HCT116 (cell line): ENCODE results near the gene AUTS2. TPM values are rescaled to one million over a fixed set of nuclear protein-coding genes. Genes with fewer than 3 reads are reported as not detected.

Experiments
- ATAC-seq: fragments of 200-7000 bp; cut with Tn5 transposase; 2 replicates; pipeline ENCODE4 v1.9.1; 2020; ENCODE audit warnings: mild to moderate bottlenecking, moderate library complexity
- BruUV-seq: library from RNA; stranded (reverse); fragments of 400-500 nt; replicated peaks from 2 replicates; lab custom pipeline; 2021; lab: Mats Ljungman, UMichigan
- CTCF ChIA-PET: fragments of 300-600 bp; sonication (Branson Sonifier 250); formaldehyde crosslinking; loops from one replicate; lab custom pipeline; 2021; ENCODE audit warnings: antibody characterized with exemption; lab: Charles Lee
- POLR2A ChIA-PET: fragments of 300-600, 350-600 bp; sonication (Branson Sonifier 250); formaldehyde crosslinking; loops from one replicate; lab custom pipeline; 2021; ENCODE audit warnings: antibody characterized with exemption; lab: Charles Lee
- RAD21 ChIA-PET, 2 experiments: fragments of 300-600 bp; sonication (Branson Sonifier 250); formaldehyde crosslinking; loops; one replicate each; lab custom pipeline; 2023; ENCODE audit warnings: low total read pairs in 2 of 2; ENCODE audit not compliant: uncharacterized antibody in 2 of 2, unreplicated experiment in 2 of 2, low non-redundant PET in 1 of 2; lab: Charles Lee
- DNase-seq: peaks from one replicate; pipeline ENCODE4 v3.0.0-alpha.2; 2010; ENCODE audit warnings: low read depth, low spot score
- H2AFZ ChIP-seq: fragments of 200-600 bp; shearing (Covaris generic), sonication (generic); 2 replicates; pipeline ENCODE4 v1.6.1; 2017; ENCODE audit warnings: low read depth, mixed run types, mixed read lengths, antibody characterized with exemption, low read length; ENCODE audit not compliant: poor library complexity, severe bottlenecking
- H3K27ac ChIP-seq: 2 replicates; pipeline ENCODE4 v1.5.1; 2012; ENCODE audit warnings: low read depth, low read length
- H3K27me3 ChIP-seq: fragments of 200-600 bp; sonication (generic); 2 replicates; pipeline ENCODE4 v1.6.1; 2016; ENCODE audit warnings: mixed run types, low read length, mixed read lengths; ENCODE audit not compliant: insufficient read depth
- H3K36me3 ChIP-seq, 2 experiments: fragments of 200-500 bp in 1 of 2; fragments of 200-600 bp in 1 of 2; sonication (Bioruptor generic) in 1 of 2; sonication (generic) in 1 of 2; 2 replicates each; pipeline versions ENCODE4 v1.5.1 to v1.6.1; 2014 to 2016; ENCODE audit warnings: low read length in 2 of 2, inconsistent platforms in 1 of 2, mixed read lengths in 1 of 2, mixed run types in 1 of 2; ENCODE audit not compliant: insufficient read depth in 2 of 2, control insufficient read depth in 1 of 2
- H3K4me1 ChIP-seq, 2 experiments: fragments of 200-600 bp in 1 of 2; sonication (generic) in 1 of 2; 2 replicates each; pipeline versions ENCODE4 v1.5.1 to v1.6.1; 2012 to 2017; ENCODE audit warnings: low read length in 2 of 2, inconsistent platforms in 1 of 2, mild to moderate bottlenecking in 1 of 2, mixed read lengths in 1 of 2, mixed run types in 1 of 2, moderate library complexity in 1 of 2; ENCODE audit not compliant: insufficient read depth in 2 of 2, control insufficient read depth in 1 of 2
- H3K4me2 ChIP-seq: fragments of 200-600 bp; sonication (generic); 2 replicates; pipeline ENCODE4 v1.6.1; 2017; ENCODE audit warnings: mixed run types, low read length, mixed read lengths
- H3K4me3 ChIP-seq, 2 experiments: fragments of 200-600 bp in 1 of 2; sonication (generic) in 1 of 2; replicated peaks in 1 of 2; 2 replicates each; pipeline ENCODE4 v1.5.1; 2011 to 2016; ENCODE audit warnings: low read length in 2 of 2, control low read depth in 1 of 2, low read depth in 1 of 2, mild to moderate bottlenecking in 1 of 2, mixed read lengths in 1 of 2, mixed run types in 1 of 2
- H3K79me2 ChIP-seq: fragments of 200-600 bp; sonication (generic); 2 replicates; pipeline ENCODE4 v1.6.1; 2017; ENCODE audit warnings: mild to moderate bottlenecking, mixed run types, low read length, moderate library complexity, mixed read lengths; ENCODE audit not compliant: insufficient read depth
- H3K9ac ChIP-seq: fragments of 200-600 bp; sonication (generic); 2 replicates; pipeline ENCODE4 v1.6.1; 2016; ENCODE audit warnings: low read length, mixed read lengths
- H3K9me2 ChIP-seq: fragments of 200-600 bp; sonication (generic), shearing (Covaris generic); 2 replicates; pipeline ENCODE4 v1.6.1; 2017; ENCODE audit warnings: mixed run types, mild to moderate bottlenecking, moderate library complexity; ENCODE audit not compliant: insufficient read depth
- H3K9me3 ChIP-seq, 2 experiments: fragments of 200-500 bp in 1 of 2; fragments of 200-600 bp in 1 of 2; sonication (Bioruptor generic) in 1 of 2; sonication (generic) in 1 of 2; 2 replicates each; pipeline ENCODE4 v1.6.1; 2014 to 2017; ENCODE audit warnings: low read length in 2 of 2, mixed read lengths in 2 of 2, inconsistent platforms in 1 of 2, low read depth in 1 of 2, mild to moderate bottlenecking in 1 of 2, mixed run types in 1 of 2, moderate library complexity in 1 of 2; ENCODE audit not compliant: control insufficient read depth in 1 of 2, insufficient read depth in 1 of 2
- H4K20me1 ChIP-seq: fragments of 200-600 bp; sonication (generic), shearing (Covaris generic); 2 replicates; pipeline ENCODE4 v1.6.1; 2017; ENCODE audit warnings: mixed run types, mild to moderate bottlenecking, moderate library complexity; ENCODE audit not compliant: insufficient read depth
- ATF3 ChIP-seq: IDR thresholded peaks from 2 replicates; pipeline ENCODE4 v1.6.1; 2012
- ELF1 ChIP-seq: IDR thresholded peaks from 2 replicates; pipeline ENCODE4 v1.6.1; 2012; ENCODE audit warnings: low read depth, borderline replicate concordance
- EZH2phosphoT487 ChIP-seq: fragments of 200-600 bp; IDR thresholded peaks from 2 replicates; pipeline ENCODE4 v1.6.1; 2018; ENCODE audit warnings: antibody characterized with exemption, borderline replicate concordance
- FOSL1 ChIP-seq: IDR thresholded peaks from 2 replicates; pipeline ENCODE4 v1.6.1; 2012; ENCODE audit warnings: low read depth
- JUND ChIP-seq: IDR thresholded peaks from 2 replicates; pipeline ENCODE4 v1.6.1; 2012
- POLR2AphosphoS5 ChIP-seq: IDR thresholded peaks from 2 replicates; pipeline ENCODE4 v1.6.1; 2011; ENCODE audit warnings: mild to moderate bottlenecking, low read depth, low read length, moderate library complexity
- RAD21 ChIP-seq: IDR thresholded peaks from 2 replicates; pipeline ENCODE4 v1.6.1; 2012; ENCODE audit warnings: low read depth, mild to moderate bottlenecking
- REST ChIP-seq: IDR thresholded peaks from 2 replicates; pipeline ENCODE4 v1.6.1; 2012; ENCODE audit warnings: low read depth
- SIN3A ChIP-seq: IDR thresholded peaks from 2 replicates; pipeline ENCODE4 v1.6.1; 2012; ENCODE audit warnings: low read depth
- SP1 ChIP-seq: IDR thresholded peaks from 2 replicates; pipeline ENCODE4 v1.6.1; 2012; ENCODE audit warnings: low read depth
- SRF ChIP-seq: IDR thresholded peaks from 2 replicates; pipeline ENCODE4 v1.6.1; 2012; ENCODE audit warnings: low read depth
- TCF7L2 ChIP-seq: IDR thresholded peaks from 2 replicates; pipeline ENCODE4 v1.7.0; 2011; ENCODE audit warnings: borderline replicate concordance, inconsistent platforms; ENCODE audit not compliant: insufficient read depth, insufficient read length; ENCODE audit errors: extremely low read depth
- ZBTB33 ChIP-seq: IDR thresholded peaks from 2 replicates; pipeline ENCODE4 v1.6.1; 2011; ENCODE audit warnings: mild to moderate bottlenecking, low read length, moderate library complexity; ENCODE audit not compliant: insufficient replicate concordance; ENCODE audit errors: extremely low read depth
- ZFX ChIP-seq: fragments of 450-650 bp; IDR thresholded peaks from 2 replicates; pipeline ENCODE4 v1.6.1; 2017
- intact Hi-C: fragments of 100-400 bp; cut with micrococcal nuclease; formaldehyde crosslinking; loops from 2 replicates; pipeline ENCODE4 v1.10.0; 2022
- total RNA-seq: library from RNA; stranded (reverse); gene quantifications from one replicate; pipeline ENCODE4 v1.2.1, GENCODE V29; 2021; ENCODE audit not compliant: unreplicated experiment

AUTS2 gene
- total RNA-seq, 1 experiment from 2014 or later = 0.93 TPM

- TF ChIP-seq ATF3 (no peak), FOSL1 (no peak), EZH2phosphoT487 (no peak), RAD21 (no peak), SP1 (no peak), TCF7L2 (no peak), SIN3A (no peak)
These were observed 882.8 kb downstream of the AUTS2 start (continued) for GRCh38 chr7:70480927-70481569.

- RAD21 ChIA-PET = no interaction called here
- ATAC-seq = no peak
- Histone ChIP-seq H2AFZ (no peak overlapping the region), H3K4me2 (no peak overlapping the region), H3K27me3 (no peaks in the 10 kb centered on the region), H3K9me3 (peaks cover 10% of the 10 kb centered on the region in 2 experiments; a peak in 2 of 4 replicates), H3K27ac (no peak overlapping the region), H3K36me3 (no peaks in the 10 kb centered on the region), H4K20me1 (no peaks in the 10 kb centered on the region), H3K9ac (no peak overlapping the region), H3K4me1 (no peaks in the 10 kb centered on the region), H3K79me2 (no peaks in the 10 kb centered on the region), H3K9me2 (no peaks in the 10 kb centered on the region), H3K4me3 (no peak overlapping the region)
- CTCF ChIA-PET = no interaction called here
- DNase-seq = no peak
- TF ChIP-seq ZFX (no peak), SRF (no peak), JUND (no peak), POLR2AphosphoS5 (no peak), SP1 (no peak), EZH2phosphoT487 (no peak), RAD21 (no peak), ZBTB33 (no peak), ELF1 (no peak), REST (no peak)
- intact Hi-C loops = no loop called here
- POLR2A ChIA-PET = no interaction called here
- no TSS peak for BruUV-seq
These were observed 883.4 kb downstream of the AUTS2 start for GRCh38 chr7:70481570-70482123.
